A549 (cell line): ENCODE results near the gene DNAH5. TPM values are rescaled to one million over a fixed set of nuclear protein-coding genes. Genes with fewer than 3 reads are reported as not detected.

Experiments used
- ATAC-seq, 2 experiments: fragments of 200-7000 bp in 1 of 2; fragments of >200 bp in 1 of 2; cut with Nextera tagmentation in 1 of 2; cut with Tn5 transposase in 1 of 2; 3 replicates each; pipeline versions ENCODE4 v1.8.0 to v1.9.1; 2018 to 2020; ENCODE audit warnings: mild to moderate bottlenecking in 1 of 2, moderate library complexity in 1 of 2
- CTCF ChIA-PET: fragments of 300-600 bp; sonication (Branson Sonifier 250); formaldehyde crosslinking; extraction: SDS; loops from one replicate; lab custom pipeline; 2021; ENCODE audit warnings: antibody characterized with exemption, inconsistent platforms; lab: Yijun Ruan, JAX
- POLR2A ChIA-PET: fragments of 350-600 bp; formaldehyde crosslinking; extraction: SDS; loops from one replicate; lab custom pipeline; 2021; ENCODE audit warnings: antibody characterized with exemption, inconsistent platforms; lab: Yijun Ruan, JAX
- DNase-seq, 2 experiments: peaks; one replicate each; pipeline versions ENCODE4 v3.0.0 to v3.0.0-alpha.2; 2011 to 2016; ENCODE audit warnings: low read depth in 1 of 2, low spot score in 1 of 2
- FAIRE-seq: peaks from 2 replicates; lab custom pipeline; 2011; peaks lifted over from hg19 to GRCh38; lab: Jason Lieb, UNC
- H3K27ac ChIP-seq, 2 experiments: fragments of >200 bp; sonication (Bioruptor Twin); formaldehyde crosslinking; 3 replicates each; pipeline ENCODE4 v1.5.1; 2016 to 2017
- H3K4me1 ChIP-seq: fragments of >200 bp; sonication (Bioruptor Twin); formaldehyde crosslinking; 3 replicates; pipeline ENCODE4 v1.6.1; 2016
- H3K4me2 ChIP-seq: fragments of >200 bp; sonication (Bioruptor Twin); formaldehyde crosslinking; 3 replicates; pipeline ENCODE4 v1.6.1; 2016
- H3K4me3 ChIP-seq: fragments of >200 bp; sonication (Bioruptor Twin); formaldehyde crosslinking; 3 replicates; pipeline ENCODE4 v1.5.1; 2016
- H3K9me3 ChIP-seq: fragments of >200 bp; sonication (Bioruptor Twin); formaldehyde crosslinking; 3 replicates; pipeline ENCODE4 v1.6.1; 2016
- ATOH8 ChIP-seq: fragments of 250-450 bp; sonication (Bioruptor Pico); IDR thresholded peaks from 2 replicates; pipeline ENCODE4 v1.5.0; 2020; ENCODE audit warnings: low read depth, mild to moderate bottlenecking, moderate library complexity
- CHD4 ChIP-seq: fragments of 200-600 bp; sonication (generic); IDR thresholded peaks from 2 replicates; pipeline ENCODE4 v1.6.1; 2016; ENCODE audit warnings: antibody characterized with exemption, mild to moderate bottlenecking, borderline replicate concordance
- CTCF ChIP-seq: fragments of >200 bp; sonication (Bioruptor Twin); formaldehyde crosslinking; IDR thresholded peaks from 3 replicates; pipeline ENCODE4 v1.5.1; 2016
- EHMT2 ChIP-seq: fragments of 200-600 bp; sonication (generic); IDR thresholded peaks from 2 replicates; pipeline ENCODE4 v1.6.1; 2016; ENCODE audit warnings: antibody characterized with exemption, low read depth, mild to moderate bottlenecking, moderate library complexity
- ESRRA ChIP-seq: fragments of 150-350 bp; IDR thresholded peaks from 2 replicates; pipeline ENCODE4 v1.6.1; 2014; ENCODE audit warnings: mild to moderate bottlenecking, low read length, borderline replicate concordance
- FOSB ChIP-seq: fragments of 250-450 bp; sonication (Bioruptor Pico); IDR thresholded peaks from 2 replicates; pipeline ENCODE4 v1.5.0; 2020; ENCODE audit warnings: mild to moderate bottlenecking, moderate library complexity
- GATA3 ChIP-seq: IDR thresholded peaks from 2 replicates; pipeline ENCODE4 v1.6.1; 2012; ENCODE audit warnings: borderline replicate concordance
- HEYL ChIP-seq: fragments of 250-450 bp; sonication (Bioruptor Pico); IDR thresholded peaks from 2 replicates; pipeline ENCODE4 v1.8.0; 2021; ENCODE audit warnings: mild to moderate bottlenecking, moderate library complexity
- KDM5A ChIP-seq: fragments of 200-600 bp; sonication (generic); IDR thresholded peaks from 2 replicates; pipeline ENCODE4 v1.6.1; 2016; ENCODE audit warnings: antibody characterized with exemption, mild to moderate bottlenecking
- MAFK ChIP-seq: fragments of 450-650 bp; IDR thresholded peaks from 2 replicates; pipeline ENCODE4 v1.6.1; 2014; ENCODE audit not compliant: partially characterized antibody
- NPAS2 ChIP-seq: fragments of 250-450 bp; sonication (Bioruptor Pico); IDR thresholded peaks from 2 replicates; pipeline ENCODE4 v1.8.0; 2022; ENCODE audit warnings: mild to moderate bottlenecking, moderate library complexity, borderline replicate concordance
- PHF8 ChIP-seq: fragments of 200-600 bp; sonication (generic); IDR thresholded peaks from 2 replicates; pipeline ENCODE4 v1.6.1; 2016; ENCODE audit warnings: low read depth, mild to moderate bottlenecking, antibody characterized with exemption, moderate library complexity, borderline replicate concordance
- POLR2A ChIP-seq: IDR thresholded peaks from 2 replicates; pipeline ENCODE4 v1.6.1; 2012; ENCODE audit warnings: mild to moderate bottlenecking, low read length
- POLR2AphosphoS2 ChIP-seq: conservative IDR thresholded peaks from 2 replicates; pipeline ENCODE4 v1.6.1; 2012; ENCODE audit warnings: low read length, improper control_type of control experiment, inconsistent platforms
- RARB ChIP-seq: fragments of 250-450 bp; sonication (Bioruptor Pico); IDR thresholded peaks from 2 replicates; pipeline ENCODE4 v1.8.0; 2021; ENCODE audit warnings: mild to moderate bottlenecking, moderate library complexity
- RCOR1 ChIP-seq: fragments of 150-350 bp; IDR thresholded peaks from 2 replicates; pipeline ENCODE4 v1.6.1; 2014; ENCODE audit warnings: antibody characterized with exemption, low read length, low read depth
- RFX5 ChIP-seq: fragments of 450-650 bp; IDR thresholded peaks from 2 replicates; pipeline ENCODE4 v1.7.1; 2014; ENCODE audit warnings: antibody characterized with exemption, mild to moderate bottlenecking, moderate library complexity
- TFCP2L1 ChIP-seq: fragments of 250-450 bp; sonication (Bioruptor Pico); IDR thresholded peaks from 2 replicates; pipeline ENCODE4 v1.5.0; 2021; ENCODE audit warnings: mild to moderate bottlenecking
- ZFP36 ChIP-seq: fragments of 450-650 bp; IDR thresholded peaks from 2 replicates; pipeline ENCODE4 v1.6.1; 2014; ENCODE audit warnings: borderline replicate concordance; ENCODE audit not compliant: partially characterized antibody
- ZNF302 ChIP-seq: fragments of 250-450 bp; sonication (Bioruptor Pico); IDR thresholded peaks from 2 replicates; pipeline ENCODE4 v1.9.0; 2021; ENCODE audit warnings: inconsistent platforms, mild to moderate bottlenecking, moderate library complexity
- ZSCAN20 ChIP-seq: fragments of 250-450 bp; sonication (Bioruptor Pico); IDR thresholded peaks from 2 replicates; pipeline ENCODE4 v1.8.0; 2022; ENCODE audit warnings: mild to moderate bottlenecking, moderate library complexity
- WGBS: methylation state at CpG from one replicate; pipeline ENCODE4 v1.1.6; 2017; ENCODE audit errors: missing lambda C conversion rate; 5-methylcytosine and 5-hydroxymethylcytosine counted together
- polyA plus RNA-seq, 4 experiments: library from polyadenylated mRNA; depleted of rRNA in 3 of 4; stranded (reverse); fragments of >200 nt; fragmentation: RNase III in 1 of 4; extraction: RNeasy Plus Mini Kit Qiagen cat#74134 plus additional on column Dnase treatment in 1 of 4; gene quantifications; 2 replicates in 3 of 4; 3 replicates in 1 of 4; pipeline ENCODE4 v1.2.3, GENCODE V29; 2011 to 2017
- TF ChIP-seq, protein P1 (sequence below): fragments of 200-600 bp; sonication (generic); IDR thresholded peaks from 2 replicates; pipeline ENCODE4 v1.6.1; 2016; ENCODE audit warnings: antibody characterized with exemption, mild to moderate bottlenecking, moderate library complexity
- TF ChIP-seq, protein P2 (sequence below): fragments of >200 bp; sonication (Bioruptor Twin); formaldehyde crosslinking; IDR thresholded peaks from 3 replicates; pipeline ENCODE4 v1.6.1; 2016
- TF ChIP-seq, protein P3 (sequence below): fragments of 450-650 bp; IDR thresholded peaks from 2 replicates; pipeline ENCODE4 v1.6.1; 2014; ENCODE audit warnings: antibody characterized with exemption

Gene DNAH5
- polyA plus RNA-seq, 2 of the 4 experiments (the other 2 are of a cell fraction), result 0.15 to 1.0 TPM

DNA sequence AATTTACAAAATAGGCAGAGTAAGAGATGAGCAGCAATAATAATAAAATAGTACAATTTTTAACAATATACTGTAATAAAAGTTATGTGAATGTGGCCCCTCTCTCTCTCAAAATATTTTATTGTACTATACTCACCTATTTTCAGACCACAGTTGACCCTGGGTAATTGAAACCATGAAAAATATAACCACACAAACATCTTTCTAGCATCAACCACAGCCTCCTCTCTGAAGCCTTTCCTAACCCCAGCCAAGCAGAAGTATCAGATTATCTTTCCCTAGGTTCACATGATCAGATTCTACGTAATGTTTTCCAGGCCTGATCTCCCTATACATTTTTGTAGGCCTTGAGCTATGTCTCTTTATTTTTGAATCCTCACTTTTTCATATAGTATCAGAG lies 35.2 kb downstream of the DNAH5 start:
- whole genome bisulfite sequencing, result 70% methylated on average over 1 of the region's 1 CpG
- CTCF ChIA-PET, result interaction anchor here (0.8 kb wide), 1 partner anchor 8 kb away, joined by 3 read pairs; no protein-coding TSS in a partner anchor
- POLR2A ChIA-PET, result no interaction called here

DNA sequence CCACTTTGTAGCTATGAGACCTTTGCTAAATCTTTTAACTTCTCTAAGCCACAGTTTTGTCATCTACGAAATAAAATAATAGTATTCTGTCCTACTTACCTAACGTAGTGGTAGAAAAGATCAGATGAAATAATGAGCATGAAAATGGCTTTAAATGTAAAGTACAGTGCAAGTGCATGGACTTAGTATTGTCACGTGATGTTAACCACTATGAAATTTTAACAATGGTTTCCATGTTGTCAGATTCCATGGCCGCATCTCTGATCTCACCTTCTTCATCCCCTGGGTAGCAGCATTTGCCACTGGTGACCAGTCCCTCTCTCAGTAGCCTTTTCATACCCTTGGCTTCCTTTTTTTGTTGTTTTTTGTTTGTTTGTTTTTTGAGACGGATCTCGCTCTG lies 45.9 kb downstream of the DNAH5 start:
- Histone ChIP-seq H3K4me3 (no peak overlapping the region), H3K4me2 (no peak overlapping the region), H3K27ac (no peak overlapping the region), H3K9me3 (no peaks in the 10 kb centered on the region), H3K4me1 (no peaks in the 10 kb centered on the region)
- ChIA-PET CTCF (no interaction called here), POLR2A (no interaction called here)
- DNase-seq (no peak), FAIRE-seq (peak; percentile 54), ATAC-seq (no peak)
- 64% methylated on average over 6 of the region's 6 CpGs for WGBS
- no peak for TF ChIP-seq RCOR1
- no peak for TF ChIP-seq RFX5
- no peak for TF ChIP-seq EHMT2
- no peak for TF ChIP-seq ZSCAN20 (CRISPR knock-in tag)
- no peak for TF ChIP-seq RARB (CRISPR knock-in tag)
- TF ChIP-seq POLR2A, result no peak
- TF ChIP-seq FOSB (CRISPR knock-in tag), result no peak
- TF ChIP-seq, protein P1, sequence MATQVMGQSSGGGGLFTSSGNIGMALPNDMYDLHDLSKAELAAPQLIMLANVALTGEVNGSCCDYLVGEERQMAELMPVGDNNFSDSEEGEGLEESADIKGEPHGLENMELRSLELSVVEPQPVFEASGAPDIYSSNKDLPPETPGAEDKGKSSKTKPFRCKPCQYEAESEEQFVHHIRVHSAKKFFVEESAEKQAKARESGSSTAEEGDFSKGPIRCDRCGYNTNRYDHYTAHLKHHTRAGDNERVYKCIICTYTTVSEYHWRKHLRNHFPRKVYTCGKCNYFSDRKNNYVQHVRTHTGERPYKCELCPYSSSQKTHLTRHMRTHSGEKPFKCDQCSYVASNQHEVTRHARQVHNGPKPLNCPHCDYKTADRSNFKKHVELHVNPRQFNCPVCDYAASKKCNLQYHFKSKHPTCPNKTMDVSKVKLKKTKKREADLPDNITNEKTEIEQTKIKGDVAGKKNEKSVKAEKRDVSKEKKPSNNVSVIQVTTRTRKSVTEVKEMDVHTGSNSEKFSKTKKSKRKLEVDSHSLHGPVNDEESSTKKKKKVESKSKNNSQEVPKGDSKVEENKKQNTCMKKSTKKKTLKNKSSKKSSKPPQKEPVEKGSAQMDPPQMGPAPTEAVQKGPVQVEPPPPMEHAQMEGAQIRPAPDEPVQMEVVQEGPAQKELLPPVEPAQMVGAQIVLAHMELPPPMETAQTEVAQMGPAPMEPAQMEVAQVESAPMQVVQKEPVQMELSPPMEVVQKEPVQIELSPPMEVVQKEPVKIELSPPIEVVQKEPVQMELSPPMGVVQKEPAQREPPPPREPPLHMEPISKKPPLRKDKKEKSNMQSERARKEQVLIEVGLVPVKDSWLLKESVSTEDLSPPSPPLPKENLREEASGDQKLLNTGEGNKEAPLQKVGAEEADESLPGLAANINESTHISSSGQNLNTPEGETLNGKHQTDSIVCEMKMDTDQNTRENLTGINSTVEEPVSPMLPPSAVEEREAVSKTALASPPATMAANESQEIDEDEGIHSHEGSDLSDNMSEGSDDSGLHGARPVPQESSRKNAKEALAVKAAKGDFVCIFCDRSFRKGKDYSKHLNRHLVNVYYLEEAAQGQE, result no peak
- TF ChIP-seq ATOH8, result no peak
- no peak for TF ChIP-seq CTCF
- TF ChIP-seq, protein P2, sequence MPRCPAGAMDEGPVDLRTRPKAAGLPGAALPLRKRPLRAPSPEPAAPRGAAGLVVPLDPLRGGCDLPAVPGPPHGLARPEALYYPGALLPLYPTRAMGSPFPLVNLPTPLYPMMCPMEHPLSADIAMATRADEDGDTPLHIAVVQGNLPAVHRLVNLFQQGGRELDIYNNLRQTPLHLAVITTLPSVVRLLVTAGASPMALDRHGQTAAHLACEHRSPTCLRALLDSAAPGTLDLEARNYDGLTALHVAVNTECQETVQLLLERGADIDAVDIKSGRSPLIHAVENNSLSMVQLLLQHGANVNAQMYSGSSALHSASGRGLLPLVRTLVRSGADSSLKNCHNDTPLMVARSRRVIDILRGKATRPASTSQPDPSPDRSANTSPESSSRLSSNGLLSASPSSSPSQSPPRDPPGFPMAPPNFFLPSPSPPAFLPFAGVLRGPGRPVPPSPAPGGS, result no peak
- TF ChIP-seq, protein P3, sequence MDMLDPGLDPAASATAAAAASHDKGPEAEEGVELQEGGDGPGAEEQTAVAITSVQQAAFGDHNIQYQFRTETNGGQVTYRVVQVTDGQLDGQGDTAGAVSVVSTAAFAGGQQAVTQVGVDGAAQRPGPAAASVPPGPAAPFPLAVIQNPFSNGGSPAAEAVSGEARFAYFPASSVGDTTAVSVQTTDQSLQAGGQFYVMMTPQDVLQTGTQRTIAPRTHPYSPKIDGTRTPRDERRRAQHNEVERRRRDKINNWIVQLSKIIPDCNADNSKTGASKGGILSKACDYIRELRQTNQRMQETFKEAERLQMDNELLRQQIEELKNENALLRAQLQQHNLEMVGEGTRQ, result no peak
- TF ChIP-seq POLR2AphosphoS2, result no peak
- no peak for TF ChIP-seq GATA3
- no peak for TF ChIP-seq ZNF302 (CRISPR knock-in tag)
- TF ChIP-seq KDM5A, result no peak
- no peak for TF ChIP-seq MAFK
- TF ChIP-seq ESRRA, result no peak

More for the DNA sequence above, 35.2 kb downstream of the DNAH5 start:
- no peak overlapping the region for H3K4me2 ChIP-seq
- TF ChIP-seq TFCP2L1, result no peak
- TF ChIP-seq EHMT2, result no peak
- TF ChIP-seq NPAS2, result no peak
- TF ChIP-seq PHF8, result no peak
- TF ChIP-seq HEYL (CRISPR knock-in tag), result no peak
- no peak for TF ChIP-seq ZFP36
- no peak for TF ChIP-seq CHD4
- no peak for ATAC-seq
- no peak overlapping the region for H3K4me3 ChIP-seq
- no peaks in the 10 kb centered on the region for H3K4me1 ChIP-seq
- no peak for FAIRE-seq
- no peak overlapping the region for H3K27ac ChIP-seq
- DNase-seq, result no peak
- no peaks in the 10 kb centered on the region for H3K9me3 ChIP-seq
